Parietal lobe (tissue), 2 donors: ENCODE data around the gene PRICKLE4. TPM values are rescaled to one million over a fixed set of nuclear protein-coding genes. Genes with fewer than 3 reads are reported as not detected.

Experiments used
- small RNA-seq: library from RNA; depleted of rRNA; stranded (forward); fragments of <200 nt; gene quantifications from one replicate; pipeline ENCODE3, GENCODE V24; 2014; ENCODE audit warnings: low replicate concordance
- total RNA-seq: library from RNA; depleted of rRNA; stranded (reverse); fragments of >200 nt; gene quantifications from one replicate; pipeline ENCODE4 v1.2.3, GENCODE V29; 2014

PRICKLE4 gene
- 1.6 TPM for total RNA-seq

GRCh38 chr6:41780551-41781365, at the start of gene PRICKLE4:
Gene PRICKLE4 (plus strand): TSS chr6:41780782. CDS start chr6:41783474, 2,692 bp downstream.

GRCh38 chr6:41735427-41736185, 45.0 kb upstream of the PRICKLE4 start, which contains the start of gene TFEB:
Gene TFEB (minus strand): TSS chr6:41735608. CDS start chr6:41691213, 44,395 bp downstream.

GRCh38 chr6:41747256-41748101, 33.1 kb upstream of the PRICKLE4 start, which contains the start of gene PGC:
Gene PGC (minus strand): TSS chr6:41747397. CDS start chr6:41747334, 63 bp downstream.

GRCh38 chr6:41779788-41780550, 613 bp upstream of the PRICKLE4 start, which contains the start of gene FRS3:
Gene FRS3 (minus strand): TSS chr6:41779900. CDS start chr6:41776987, 2,913 bp downstream.

GRCh38 chr6:41787219-41787917, 6.8 kb downstream of the PRICKLE4 start, which contains the start of gene TOMM6:
Gene TOMM6 (plus strand): TSS chr6:41787694. CDS start chr6:41787698, 4 bp downstream.

Small RNA genes within 50 kb of the gene (small RNA-seq; reads per million reads assigned to genes)
- not detected for gene AL365205.2
- gene AL365205.3: not detected
- gene RF00393: not detected

Other genes with a start within 250 kb of the PRICKLE4 start
- gene FOXP4, start 234.4 kb upstream of the PRICKLE4 start, total RNA-seq: 3.4 TPM
- gene MDFI, start 142.3 kb upstream of the PRICKLE4 start, total RNA-seq: 12.5 TPM
- 2.2 TPM for gene TFEB, start 45.2 kb upstream of the PRICKLE4 start, total RNA-seq
- not detected for gene PGC, start 33.4 kb upstream of the PRICKLE4 start, total RNA-seq
- gene FRS3, start 882 bp upstream of the PRICKLE4 start, total RNA-seq: 9.4 TPM
- 30.4 TPM for gene TOMM6, start 6.9 kb downstream of the PRICKLE4 start, total RNA-seq
- gene USP49, start 114.6 kb downstream of the PRICKLE4 start, total RNA-seq: 24.4 TPM
- gene MED20, start 140.4 kb downstream of the PRICKLE4 start, total RNA-seq: 21.0 TPM
- 11.9 TPM for gene BYSL, start 140.7 kb downstream of the PRICKLE4 start, total RNA-seq
- 16.0 TPM for gene CCND3, start 161.0 kb downstream of the PRICKLE4 start, total RNA-seq